GM12864 (cell line): ENCODE results near the gene CDC42BPG.

Source experiments
- DNase-seq: peaks from one replicate; pipeline ENCODE4 v3.0.0-alpha.2; 2011; ENCODE audit warnings: low read depth
- H3K4me3 ChIP-seq: 2 replicates; pipeline ENCODE4 v1.5.1; 2011; ENCODE audit warnings: mild to moderate bottlenecking, low read depth, low read length, control low read depth
- TF ChIP-seq, protein P1 (sequence below): IDR thresholded peaks from 2 replicates; pipeline ENCODE4 v1.5.1; 2011; ENCODE audit warnings: low read depth, mild to moderate bottlenecking, moderate library complexity, low read length, control low read depth, inconsistent platforms; ENCODE audit errors: missing control alignments

Gene CDC42BPG

DNA sequence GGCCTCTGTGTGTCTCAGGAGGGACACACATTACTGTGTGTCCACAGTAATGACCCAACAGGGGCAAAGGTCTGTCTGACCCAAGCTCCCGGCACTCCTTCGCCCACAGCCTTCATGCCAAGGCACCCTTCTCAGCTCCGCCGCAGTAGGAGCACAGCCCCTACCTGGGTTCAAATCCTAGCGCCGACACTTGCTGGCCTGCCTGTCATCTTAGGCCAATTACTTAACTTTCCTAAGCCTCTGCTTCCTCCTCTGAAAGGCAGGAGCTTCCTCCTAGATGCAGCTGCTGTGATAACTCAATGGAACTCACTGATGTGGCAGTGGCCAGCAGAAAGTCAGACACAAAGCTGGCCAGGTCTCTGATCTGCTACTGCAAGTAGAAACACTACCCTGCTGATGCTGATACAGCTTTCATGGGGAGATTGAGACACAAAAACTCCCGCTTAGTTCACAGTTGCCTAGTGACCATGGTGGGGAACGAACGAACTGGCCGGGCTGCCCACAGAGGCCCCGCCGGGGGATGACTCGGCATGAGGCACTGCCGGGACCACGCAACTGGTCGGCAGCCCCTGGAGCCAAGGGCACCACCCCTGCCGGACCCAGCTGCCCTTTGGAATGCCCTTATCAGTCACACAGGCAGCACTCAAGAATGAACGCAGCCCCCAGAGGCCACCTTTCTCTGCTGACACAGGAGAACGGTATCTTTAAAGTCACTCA is 25.9 kb upstream of the CDC42BPG start:
- peak overlapping the region; percentile 52 for H3K4me3 ChIP-seq
- DNase-seq: no peak

DNA sequence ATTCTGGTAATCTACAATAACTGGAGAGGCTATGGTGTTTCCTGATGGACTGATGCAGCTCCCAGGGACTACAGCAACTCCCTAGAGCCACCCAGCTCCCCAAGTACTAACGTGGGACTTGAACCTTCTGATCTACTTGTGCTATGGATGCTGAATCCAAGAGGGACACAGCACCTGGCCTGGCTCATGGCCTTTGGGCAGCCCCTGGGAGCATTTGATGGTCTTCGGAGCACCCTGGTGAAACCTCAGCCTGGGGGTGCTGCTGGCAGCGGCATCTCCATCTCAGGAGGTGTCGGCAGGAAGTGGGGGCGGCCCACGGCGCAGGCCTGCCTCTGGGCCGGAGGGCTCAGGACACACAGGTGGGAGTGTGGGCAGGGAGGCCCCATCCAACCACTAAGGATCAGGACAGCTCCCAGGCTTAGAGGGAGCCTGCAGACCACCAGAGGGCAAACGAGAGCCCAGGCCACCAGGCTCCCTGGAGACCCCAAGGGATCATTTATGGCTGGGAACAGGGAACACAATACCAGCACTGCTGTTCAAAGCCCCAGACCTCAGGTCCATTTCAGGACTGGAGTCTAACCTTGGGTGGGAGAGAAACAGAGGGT is 25.2 kb upstream of the CDC42BPG start:
- TF ChIP-seq, protein P1, sequence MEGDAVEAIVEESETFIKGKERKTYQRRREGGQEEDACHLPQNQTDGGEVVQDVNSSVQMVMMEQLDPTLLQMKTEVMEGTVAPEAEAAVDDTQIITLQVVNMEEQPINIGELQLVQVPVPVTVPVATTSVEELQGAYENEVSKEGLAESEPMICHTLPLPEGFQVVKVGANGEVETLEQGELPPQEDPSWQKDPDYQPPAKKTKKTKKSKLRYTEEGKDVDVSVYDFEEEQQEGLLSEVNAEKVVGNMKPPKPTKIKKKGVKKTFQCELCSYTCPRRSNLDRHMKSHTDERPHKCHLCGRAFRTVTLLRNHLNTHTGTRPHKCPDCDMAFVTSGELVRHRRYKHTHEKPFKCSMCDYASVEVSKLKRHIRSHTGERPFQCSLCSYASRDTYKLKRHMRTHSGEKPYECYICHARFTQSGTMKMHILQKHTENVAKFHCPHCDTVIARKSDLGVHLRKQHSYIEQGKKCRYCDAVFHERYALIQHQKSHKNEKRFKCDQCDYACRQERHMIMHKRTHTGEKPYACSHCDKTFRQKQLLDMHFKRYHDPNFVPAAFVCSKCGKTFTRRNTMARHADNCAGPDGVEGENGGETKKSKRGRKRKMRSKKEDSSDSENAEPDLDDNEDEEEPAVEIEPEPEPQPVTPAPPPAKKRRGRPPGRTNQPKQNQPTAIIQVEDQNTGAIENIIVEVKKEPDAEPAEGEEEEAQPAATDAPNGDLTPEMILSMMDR: peak; percentile 60
- peak overlapping the region; percentile 52 for H3K4me3 ChIP-seq

More for the DNA sequence above, 25.9 kb upstream of the CDC42BPG start:
- TF ChIP-seq, protein P1: no peak

DNA sequence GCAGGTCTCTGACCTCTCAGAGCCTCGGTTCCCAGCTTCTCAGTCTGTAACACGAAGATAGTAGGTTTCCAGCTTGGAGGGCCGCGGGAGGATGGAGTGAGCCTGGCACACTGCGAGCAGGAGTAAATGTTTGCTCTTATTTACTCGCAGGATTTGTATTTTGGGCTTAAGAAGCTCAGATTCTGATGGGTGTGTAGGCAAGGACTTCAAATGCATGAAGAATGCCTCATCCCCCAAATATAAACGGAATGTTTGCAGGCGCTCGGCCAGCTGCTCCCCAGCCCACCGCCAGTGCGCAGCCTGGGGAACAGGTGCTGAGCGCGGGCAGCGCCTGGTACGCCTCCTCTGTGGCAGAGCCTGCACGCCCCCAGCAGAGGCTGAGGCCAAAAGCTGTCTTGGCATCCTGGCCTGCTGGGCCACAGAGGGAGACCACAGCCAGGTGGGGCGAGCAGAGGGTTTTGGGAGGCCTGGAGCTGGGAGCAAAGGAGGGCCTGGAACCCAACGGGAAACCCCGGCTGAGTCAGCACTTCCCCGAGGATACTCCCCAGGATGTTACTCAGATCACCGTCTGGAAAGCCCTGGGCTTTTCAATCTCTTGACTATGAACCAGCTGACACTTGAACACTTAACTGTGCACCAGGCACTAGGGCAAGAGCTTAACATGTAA is 24.6 kb upstream of the CDC42BPG start:
- H3K4me3 ChIP-seq: peak overlapping the region; percentile 52; the same call in 1 of the 2 replicates
- DNase-seq: no peak
- TF ChIP-seq, protein P1: no peak

More for the DNA sequence above, 25.2 kb upstream of the CDC42BPG start:
- no peak for DNase-seq

DNA sequence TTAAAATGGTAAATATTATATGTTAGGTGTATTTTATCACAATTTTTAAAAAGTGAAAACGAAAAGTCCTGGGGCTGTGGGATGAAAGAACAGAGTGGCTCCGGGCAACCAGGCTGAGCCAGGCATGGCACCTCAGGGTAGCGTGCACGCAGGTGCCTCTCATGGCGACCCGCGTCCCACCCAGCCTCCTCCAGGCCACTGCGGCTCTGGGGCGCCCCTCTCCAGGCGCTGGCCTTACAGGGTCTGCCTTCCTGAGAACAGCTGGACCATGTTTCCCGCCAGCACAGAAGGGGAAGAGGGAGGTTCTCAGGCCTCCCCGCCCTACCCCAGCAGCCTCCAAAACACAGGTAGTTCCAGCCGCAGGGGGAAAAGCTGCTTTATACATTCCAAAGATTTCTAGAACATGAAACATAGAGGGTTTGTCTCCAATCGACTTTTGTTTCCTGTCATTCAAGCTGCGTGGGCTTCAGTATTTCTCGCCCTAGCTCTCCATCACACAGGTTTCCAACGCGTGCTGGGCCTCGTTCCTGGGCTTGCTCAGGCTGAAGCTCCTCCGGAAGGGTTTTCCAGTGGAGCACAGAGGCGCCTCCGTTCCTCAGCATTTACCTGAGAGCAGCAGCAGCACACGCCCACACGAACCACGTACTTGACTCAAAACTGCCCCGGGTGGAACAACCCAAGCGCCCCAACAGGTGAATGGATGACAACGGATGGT is 23.5 kb upstream of the CDC42BPG start:
- DNase-seq: no peak
- H3K4me3 ChIP-seq: no peak overlapping the region; the same call in 1 of the 2 replicates
- TF ChIP-seq, protein P1: no peak

DNA sequence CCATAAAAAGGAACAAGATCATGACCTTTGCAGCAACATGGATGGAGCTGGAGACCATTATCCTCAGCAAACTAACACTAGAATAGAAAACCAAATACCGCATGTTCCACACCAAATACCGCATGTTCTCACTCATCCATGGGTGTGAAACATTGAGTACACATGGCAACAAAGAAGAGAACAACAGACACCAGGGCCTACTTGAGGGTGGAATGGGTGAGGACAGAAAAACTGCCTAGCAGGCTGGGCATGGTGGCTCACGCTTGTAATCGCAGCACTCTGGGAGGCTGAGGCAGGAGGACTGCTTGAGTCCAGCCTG is 21.7 kb upstream of the CDC42BPG start:
- H3K4me3 ChIP-seq: peak overlapping the region; percentile 2; the same call in 1 of the 2 replicates
- no peak for DNase-seq
- TF ChIP-seq, protein P1: no peak

DNA sequence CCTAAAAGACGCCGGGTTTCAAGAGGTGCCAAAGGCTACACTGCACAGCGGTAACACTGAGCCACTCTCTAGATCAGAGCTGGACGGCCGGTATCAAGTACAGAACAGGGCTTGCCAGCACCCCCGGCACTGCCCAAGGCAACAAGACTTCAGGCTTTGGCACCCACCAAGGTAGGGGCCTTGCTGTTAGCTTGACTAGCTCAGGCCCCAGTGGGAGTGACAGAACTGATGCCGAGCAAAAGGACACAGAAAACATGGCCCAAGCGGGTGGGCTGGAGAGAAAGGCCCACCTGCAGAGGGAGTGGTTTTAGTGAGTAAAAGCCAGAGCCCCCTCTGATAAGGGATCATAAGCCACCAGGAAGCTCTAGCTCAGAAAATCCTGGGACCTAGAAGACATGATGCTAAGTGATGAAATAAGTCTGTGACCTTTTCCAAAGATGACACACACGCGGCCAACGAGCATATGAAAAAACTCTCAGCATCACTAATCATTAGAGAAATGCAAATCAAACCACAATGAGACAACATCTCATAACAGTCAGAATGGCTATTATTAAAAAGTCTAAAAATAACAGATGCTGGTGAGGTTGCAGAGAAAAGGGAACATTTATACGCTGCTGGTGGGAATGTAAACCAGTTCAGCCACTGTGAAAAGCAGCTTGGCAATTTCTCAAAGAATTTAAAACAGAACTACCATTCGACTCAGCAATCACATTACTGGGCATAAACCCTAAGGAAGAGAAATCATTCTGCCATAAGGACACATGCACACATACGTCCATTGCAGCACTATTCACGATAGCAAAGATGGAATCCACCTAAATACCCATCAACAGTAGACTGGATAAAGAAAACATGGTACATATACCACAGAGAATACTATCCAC is 21.1 kb upstream of the CDC42BPG start:
- TF ChIP-seq, protein P1: no peak
- DNase-seq: peak; percentile 80
- H3K4me3 ChIP-seq: peak overlapping the region; percentile 28
